T47D (cell line): ENCODE measurements around the gene MKNK2.

Experiments
- DNase-seq, 2 experiments: peaks; one replicate each; pipeline versions ENCODE4 v3.0.0 to v3.0.0-alpha.2; 2011 to 2012; ENCODE audit warnings: low read depth in 1 of 2, low spot score in 1 of 2
- JUND ChIP-seq: IDR thresholded peaks from 2 replicates; pipeline ENCODE4 v1.6.1; 2012; ENCODE audit warnings: low read depth
- in situ Hi-C: cut with HindIII; loops from 2 replicates; pipeline ENCODE4 v1.10.0; 2016; ENCODE audit warnings: low sequenced_read_pairs, low pct_unique_long_range_greater_than_20kb

The MKNK2 gene

GRCh38 chr19:2033825-2034159 lies 17.3 kb downstream of the MKNK2 start:
- in situ Hi-C loops, result no loop called here
- no peak for TF ChIP-seq JUND
- DNase-seq, result no peak

GRCh38 chr19:2033115-2033824 lies 17.8 kb downstream of the MKNK2 start:
- DNase-seq, result no peak
- in situ Hi-C loops, result no loop called here
- no peak for TF ChIP-seq JUND

GRCh38 chr19:2032296-2032941 lies 18.6 kb downstream of the MKNK2 start:
- no peak for TF ChIP-seq JUND
- DNase-seq, result peak; percentile 53 to 96
- in situ Hi-C loops, result no loop called here

- DNase-seq, result no peak
- in situ Hi-C loops, result no loop called here
These were observed 23.7 kb downstream of the MKNK2 start for GRCh38 chr19:2027361-2027760.

GRCh38 chr19:2026770-2027169 lies 24.3 kb downstream of the MKNK2 start:
- TF ChIP-seq JUND, result no peak
- DNase-seq, result no peak
- in situ Hi-C loops, result no loop called here

More at GRCh38 chr19:2027361-2027760, 23.7 kb downstream of the MKNK2 start:
- no peak for TF ChIP-seq JUND

- no peak for DNase-seq
- in situ Hi-C loops, result no loop called here
- TF ChIP-seq JUND, result no peak
These were observed 28.8 kb downstream of the MKNK2 start for GRCh38 chr19:2022289-2022688.

DNA sequence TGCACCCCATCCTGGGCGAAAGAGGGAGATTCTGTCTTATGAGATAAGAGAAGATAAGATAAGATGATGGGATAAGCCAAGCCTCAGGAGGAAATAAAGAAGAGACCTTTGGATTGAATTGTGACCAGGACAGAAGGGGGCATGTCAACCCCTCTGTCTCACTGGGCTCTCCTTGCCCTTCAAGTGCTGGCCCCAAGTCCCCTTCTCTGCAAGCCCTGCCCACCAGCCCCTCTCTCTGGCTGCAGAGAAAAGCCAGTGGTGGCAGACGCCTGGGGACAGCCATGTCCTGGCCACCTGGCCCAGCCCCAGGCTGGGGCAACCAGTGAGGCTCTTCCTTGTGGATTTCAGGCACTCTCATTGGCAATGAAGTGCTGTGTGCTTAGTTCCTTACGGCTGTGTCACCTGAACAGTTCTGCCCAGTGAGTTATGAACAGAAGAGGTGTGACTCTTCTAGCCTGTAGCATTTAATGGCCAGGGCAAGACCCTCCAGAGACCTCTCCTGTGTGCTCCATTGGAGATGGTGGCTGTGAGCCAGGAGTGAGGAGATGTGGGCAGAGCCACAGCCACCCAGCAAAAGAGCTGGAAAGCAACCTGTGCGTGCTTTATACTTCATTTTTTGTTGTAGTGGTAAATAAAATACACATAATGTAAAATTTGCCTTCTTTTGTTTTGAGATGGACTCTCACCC lies 29.4 kb downstream of the MKNK2 start:
- in situ Hi-C loops, result no loop called here
- no peak for TF ChIP-seq JUND
- peak in 1 of 2 experiments; percentile 63 for DNase-seq

GRCh38 chr19:2018752-2019151 lies 32.3 kb downstream of the MKNK2 start:
- no peak for DNase-seq
- in situ Hi-C loops, result no loop called here
- no peak for TF ChIP-seq JUND

DNA sequence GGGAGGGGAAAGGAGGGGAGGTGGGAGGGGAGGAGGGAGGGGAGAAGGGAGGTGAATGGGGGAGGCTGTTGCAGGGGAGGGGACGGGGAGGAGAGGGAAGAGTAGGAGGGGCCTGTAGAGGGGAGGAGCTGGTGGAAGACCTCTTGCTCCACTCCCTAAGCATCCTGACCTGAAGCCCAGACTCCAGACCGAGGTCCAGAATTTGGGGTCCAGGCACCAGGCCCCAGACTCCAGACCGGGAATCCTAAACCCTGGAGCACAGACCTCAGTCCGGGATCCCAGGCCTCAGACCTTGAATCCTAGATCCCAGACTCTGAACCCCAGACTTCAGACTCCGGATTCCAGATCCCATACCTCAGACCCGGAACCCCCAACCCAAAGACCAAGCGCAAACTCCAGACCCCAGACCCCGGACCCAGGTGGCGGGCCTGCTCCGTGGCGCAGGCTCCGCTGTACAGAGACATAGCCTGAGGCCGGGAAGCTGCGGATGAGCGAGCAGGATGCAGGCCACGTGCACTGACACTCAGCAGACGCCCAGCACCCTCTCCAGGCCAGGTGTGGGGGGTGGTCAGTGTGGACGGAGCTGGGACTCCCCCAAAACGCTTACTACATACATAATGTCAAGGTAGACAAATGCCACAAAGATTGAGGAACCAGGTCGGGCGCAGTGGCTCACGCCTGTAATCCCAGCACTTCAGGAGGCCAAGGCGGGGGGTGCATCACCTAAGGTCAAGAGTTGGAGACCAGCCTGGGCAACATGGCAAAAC lies 34.8 kb downstream of the MKNK2 start:
- in situ Hi-C loops, result no loop called here
- DNase-seq, result peak; percentile 64 to 84
- TF ChIP-seq JUND, result no peak

DNA sequence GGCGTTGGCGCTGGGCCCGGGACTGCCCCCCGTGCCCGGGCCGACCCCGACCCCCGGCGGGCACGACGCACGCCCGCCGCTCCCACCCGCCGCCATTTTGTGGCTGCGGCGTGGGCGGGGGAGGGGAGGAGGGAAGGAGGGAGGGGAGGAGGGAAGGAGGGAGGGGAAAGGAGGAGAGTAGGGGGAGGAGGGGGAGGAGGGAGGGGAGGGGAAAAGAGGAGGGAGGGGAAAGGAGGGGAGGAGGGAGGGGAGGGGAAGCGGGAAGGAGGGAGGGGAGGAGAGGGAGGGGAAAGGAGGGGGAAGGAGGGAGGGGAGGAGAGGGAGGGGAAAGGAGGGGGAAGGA lies 35.5 kb downstream of the MKNK2 start, which contains the start of gene BTBD2:
Gene BTBD2, minus strand, starts transcription at position 107 of the 343 bp plus-strand sequence. Its CDS starts 11 bp downstream, at position 96.
- no peak for TF ChIP-seq JUND
- in situ Hi-C loops, result no loop called here
- DNase-seq, result peak in 1 of 2 experiments; percentile 85

GRCh38 chr19:2014731-2015607 lies 36.1 kb downstream of the MKNK2 start:
- in situ Hi-C loops, result no loop called here
- DNase-seq, result no peak
- no peak for TF ChIP-seq JUND

- TF ChIP-seq JUND, result no peak
- no peak for DNase-seq
- in situ Hi-C loops, result no loop called here
These were observed 36.9 kb downstream of the MKNK2 start for GRCh38 chr19:2014131-2014571.
